ENCODE results near the gene ZNF682.
A peak's percentile ranks its signal among the peaks of the same experiment; 100 is the strongest.
"Not testable (repeated sequence)": the region's sequence is repeated elsewhere in the genome, so short reads cannot be mapped to it uniquely, and the experiment has no call there.

The ZNF682 gene

DNA sequence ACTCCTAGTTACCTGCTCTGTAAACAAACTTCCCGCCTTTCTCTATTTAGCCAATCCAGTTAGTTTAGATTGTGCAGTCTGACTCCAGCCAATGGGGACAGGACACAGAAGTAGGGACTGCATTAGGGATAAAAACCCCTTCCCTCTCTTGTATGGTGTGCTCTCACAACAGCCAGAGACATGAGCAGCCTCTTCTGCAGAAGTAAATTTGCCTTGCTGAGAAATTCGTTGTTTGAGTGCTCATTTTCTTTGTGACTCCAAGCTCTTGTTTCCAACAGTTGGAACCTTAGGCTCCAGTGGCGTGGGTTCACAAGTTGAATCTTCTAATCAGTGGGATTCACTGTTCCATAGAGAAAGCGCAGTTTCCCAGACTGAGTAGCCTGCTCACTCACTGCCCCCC lies 72.4 kb downstream of the ZNF682 start:
- no peak for DNase-seq

DNA sequence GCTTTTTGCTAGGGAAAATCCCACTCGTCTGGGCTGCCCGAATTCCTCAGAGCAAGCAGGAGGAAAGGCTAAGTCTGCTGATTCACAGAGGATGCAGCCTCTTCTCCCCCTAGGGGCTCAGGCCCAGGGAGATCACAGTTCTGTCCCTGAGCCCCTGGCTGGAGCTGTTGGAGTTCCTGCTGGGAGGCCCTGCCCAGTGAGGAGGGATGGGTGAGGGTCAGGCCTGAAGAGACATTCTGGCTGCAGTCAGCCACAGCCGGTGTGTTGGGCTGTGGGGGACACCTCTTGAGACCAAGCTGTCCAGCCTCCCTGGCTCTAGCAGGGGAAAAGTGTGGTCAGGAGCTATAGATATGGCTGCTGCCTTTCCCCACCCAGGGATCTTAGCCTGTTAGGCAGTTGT lies 73.2 kb downstream of the ZNF682 start:
- DNase-seq: not testable (repeated sequence)

DNA sequence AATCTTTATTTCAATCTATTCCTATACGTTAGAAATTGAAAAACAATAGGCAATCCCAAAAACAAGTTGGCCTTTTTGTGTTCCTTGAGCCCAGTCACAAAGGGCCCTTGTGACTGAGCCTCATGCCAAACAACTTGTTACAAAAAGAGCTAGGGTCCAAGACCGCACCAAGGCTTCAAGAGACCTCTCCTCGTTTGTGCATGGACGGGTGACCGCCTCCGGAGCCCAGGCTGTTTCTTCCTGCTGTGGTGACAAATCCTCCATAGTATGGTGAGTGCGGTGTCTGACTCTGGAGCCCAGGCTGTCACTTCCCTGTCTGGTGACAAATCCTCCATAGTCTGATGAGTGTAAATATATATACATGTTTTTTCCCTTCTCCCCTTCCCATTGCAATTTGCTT lies 74.9 kb downstream of the ZNF682 start:
- no peak for DNase-seq

DNA sequence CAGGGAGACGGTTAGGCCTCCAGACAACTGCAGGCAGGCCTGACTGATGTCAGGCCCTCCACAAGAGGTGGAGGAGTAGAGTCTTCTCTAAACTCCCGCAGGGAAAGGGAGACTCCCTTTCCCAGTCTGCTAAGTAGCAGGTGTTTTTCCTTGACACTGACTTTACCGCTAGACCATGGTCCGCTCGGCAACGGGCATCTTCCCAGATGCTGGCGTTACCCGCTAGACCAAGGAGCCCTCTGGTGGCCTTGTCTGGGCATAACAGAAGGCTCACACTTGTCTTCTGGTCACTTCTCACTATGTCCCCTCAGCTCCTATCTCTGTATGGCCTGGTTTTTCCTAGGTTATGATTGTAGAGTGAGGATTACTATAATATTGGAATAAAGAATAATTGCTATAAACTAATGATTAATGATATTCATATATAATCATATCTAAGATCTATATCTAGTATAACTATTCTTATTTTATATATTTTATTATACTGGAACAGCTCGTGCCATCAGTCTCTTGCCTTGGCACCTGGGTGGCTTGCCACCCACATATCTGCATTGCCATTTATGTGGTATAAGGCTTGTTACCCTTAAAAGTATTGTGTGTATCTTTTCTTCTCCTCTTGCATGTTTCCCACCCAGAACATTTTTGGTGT lies 80.0 kb downstream of the ZNF682 start:
- peak; percentile 10 to 31 (median 30) for DNase-seq

DNA sequence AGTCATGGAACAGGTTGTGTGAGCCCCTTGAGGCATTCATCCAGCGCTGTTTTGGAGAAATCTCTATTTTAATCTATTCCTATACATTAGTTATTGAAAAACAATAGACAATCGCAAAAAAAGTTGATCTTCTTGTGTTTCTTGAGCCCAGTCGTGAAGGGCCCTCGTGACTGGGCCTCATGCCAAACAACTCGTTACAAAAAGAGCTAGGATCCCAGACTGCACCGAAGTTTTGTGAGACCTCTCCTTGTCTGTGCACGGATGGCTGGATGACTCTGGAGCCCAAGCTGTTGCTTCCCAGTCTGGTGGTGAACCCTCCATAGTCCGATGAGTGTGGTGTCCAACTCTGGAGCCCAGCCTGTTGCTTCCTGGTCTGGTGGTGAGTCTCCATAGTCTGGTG lies 81.5 kb downstream of the ZNF682 start:
- DNase-seq: not testable (repeated sequence)

DNA sequence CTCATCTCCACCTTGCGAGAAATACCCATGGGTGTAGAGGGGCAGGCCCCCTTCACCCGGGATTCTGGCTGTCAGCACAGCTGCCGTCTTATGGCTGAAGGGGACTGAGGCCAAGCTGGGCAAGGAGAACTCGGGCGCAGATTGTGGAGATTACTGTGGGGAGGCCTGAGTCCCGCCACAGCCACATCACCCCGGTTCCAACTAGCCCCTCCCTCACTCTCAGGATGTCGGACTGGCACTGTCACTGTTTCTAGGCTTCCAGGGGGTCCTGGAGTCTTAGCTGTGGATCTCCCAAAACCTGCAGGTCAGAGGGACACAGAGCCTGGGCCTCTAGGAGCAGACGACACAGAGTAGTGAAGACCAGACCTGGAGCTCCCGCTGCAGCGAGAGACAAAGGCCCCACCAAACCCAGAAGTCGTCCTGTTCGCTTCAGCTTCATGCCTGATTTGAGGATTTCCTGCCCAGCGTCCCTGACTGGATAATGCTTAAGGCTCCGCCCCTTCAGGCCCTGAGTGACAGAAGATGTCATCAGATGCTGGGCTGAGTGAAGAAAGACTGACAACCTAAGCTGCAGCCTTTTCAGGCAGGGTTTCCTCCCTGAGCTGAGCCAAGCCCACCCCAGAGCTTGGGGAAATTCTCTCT lies 82.8 kb downstream of the ZNF682 start:
- DNase-seq: no peak

DNA sequence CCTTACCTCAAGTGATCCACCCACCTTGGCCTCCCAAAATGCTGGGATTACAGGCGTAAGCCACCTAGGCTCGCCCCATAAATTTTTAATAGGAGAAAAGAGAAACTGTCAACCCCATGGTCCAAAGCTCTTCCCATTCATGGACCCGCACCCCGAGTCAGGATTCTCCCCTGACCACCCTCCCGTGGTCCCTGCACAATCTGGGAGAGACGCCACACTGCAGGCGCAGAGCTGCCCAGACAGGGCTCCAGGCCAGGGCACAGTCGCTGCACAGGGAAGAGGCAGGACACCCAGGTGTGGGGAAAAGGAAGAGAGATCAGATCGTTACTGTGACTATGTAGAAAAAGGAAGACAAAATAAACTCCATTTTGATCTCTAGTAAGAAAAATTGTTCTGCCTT lies 84.1 kb downstream of the ZNF682 start:
- no peak for DNase-seq

Measured in activated CD4-positive, CD25-positive, alpha-beta regulatory T cell (primary cell).